Fibroblast of pulmonary artery (primary cell): Measurements from ENCODE around the gene PHYKPL.

Experiments
- DNase-seq: peaks from one replicate; pipeline ENCODE4 v3.0.0-alpha.2; 2010; ENCODE audit warnings: low read depth
- H3K4me3 ChIP-seq: replicated peaks from 2 replicates; pipeline ENCODE4 v1.5.1; 2011; ENCODE audit warnings: low read depth, mild to moderate bottlenecking, control low read depth, low read length, moderate library complexity
- CTCF ChIP-seq: IDR thresholded peaks from 2 replicates; pipeline ENCODE4 v1.5.1; 2011; ENCODE audit warnings: mild to moderate bottlenecking, control low read depth, low read length, inconsistent platforms; ENCODE audit errors: missing control alignments

Gene PHYKPL

DNA sequence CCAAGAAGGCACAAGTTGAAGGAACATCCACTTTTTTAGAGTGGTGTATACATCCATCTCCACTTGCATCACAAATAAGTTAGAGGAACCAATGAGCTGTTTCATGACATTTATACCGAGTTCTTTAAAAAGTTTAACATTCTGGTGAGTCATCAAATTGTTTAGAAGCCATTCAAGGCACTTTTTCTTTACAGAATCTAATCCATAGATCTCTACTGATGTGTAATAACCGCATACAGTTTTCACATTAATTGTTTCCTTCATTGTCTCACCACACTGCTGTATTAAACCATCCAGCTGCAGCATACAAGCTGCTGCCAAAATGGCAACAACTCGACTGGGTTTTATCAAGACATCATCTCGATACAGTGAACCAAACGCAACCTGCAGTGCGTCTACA lies 46.2 kb downstream of the PHYKPL start:
- no peak overlapping the region for H3K4me3 ChIP-seq
- no peak for TF ChIP-seq CTCF
- no peak for DNase-seq

GRCh38 chr5:178182158-178182876 lies 50.3 kb downstream of the PHYKPL start:
- no peak for DNase-seq
- TF ChIP-seq CTCF: no peak
- H3K4me3 ChIP-seq: no peak overlapping the region

DNA sequence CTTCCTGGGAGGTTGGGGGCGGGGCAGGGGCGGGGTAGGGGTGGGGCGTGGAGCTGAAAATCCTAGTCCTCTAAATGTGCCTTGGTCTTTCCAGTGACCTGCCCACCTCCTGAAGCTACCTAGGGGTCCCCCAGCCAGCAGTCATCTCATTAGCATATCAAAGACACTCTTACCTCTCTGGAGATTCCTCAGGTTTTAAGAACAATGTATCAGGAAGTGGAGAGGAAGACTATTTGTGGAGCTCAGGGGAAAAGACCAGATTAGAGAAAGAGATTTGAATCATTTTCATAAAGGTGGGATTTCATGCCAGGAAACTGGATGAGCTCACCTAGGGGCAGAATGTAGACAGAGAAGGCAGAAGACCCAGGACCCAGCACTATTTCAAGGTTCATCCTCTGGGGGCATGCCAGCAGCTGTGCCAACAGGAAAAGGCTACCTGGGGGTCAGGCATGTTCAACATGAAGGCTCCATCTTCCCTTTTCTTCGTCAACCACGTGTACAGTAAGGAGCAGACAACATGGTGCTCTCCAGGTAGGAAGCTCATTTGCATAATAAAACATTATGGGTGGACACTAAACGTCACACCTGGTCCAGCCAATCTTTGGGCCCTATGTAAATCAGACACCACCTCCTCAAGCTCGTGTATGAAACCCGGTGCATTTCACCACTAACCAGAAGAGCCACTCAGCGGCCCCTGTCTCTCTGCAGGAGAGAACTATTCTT lies 52.3 kb downstream of the PHYKPL start:
- TF ChIP-seq CTCF: no peak
- DNase-seq: no peak
- H3K4me3 ChIP-seq: no peak overlapping the region

GRCh38 chr5:178177569-178177968 lies 55.0 kb downstream of the PHYKPL start:
- no peak for DNase-seq
- TF ChIP-seq CTCF: no peak
- H3K4me3 ChIP-seq: no peak overlapping the region

DNA sequence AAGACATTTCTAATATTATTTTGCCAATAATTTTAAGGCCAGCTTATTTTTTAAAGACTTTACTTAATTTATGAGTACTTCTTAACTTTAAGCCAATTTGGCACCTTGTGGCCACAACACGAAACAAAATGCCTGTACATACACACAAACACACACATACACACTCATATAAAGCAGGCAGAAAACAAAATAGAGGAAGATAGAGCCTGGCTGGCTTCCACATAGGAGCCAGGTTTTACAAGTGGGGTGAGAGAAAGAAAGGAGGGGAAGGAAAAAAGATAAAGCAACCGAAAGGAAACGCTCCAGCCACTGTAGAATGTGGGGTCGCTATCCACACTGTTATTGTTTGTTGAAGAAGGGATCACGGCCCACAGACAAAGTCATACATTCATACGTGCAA lies 55.8 kb downstream of the PHYKPL start:
- DNase-seq: no peak
- no peak for TF ChIP-seq CTCF
- H3K4me3 ChIP-seq: no peak overlapping the region

DNA sequence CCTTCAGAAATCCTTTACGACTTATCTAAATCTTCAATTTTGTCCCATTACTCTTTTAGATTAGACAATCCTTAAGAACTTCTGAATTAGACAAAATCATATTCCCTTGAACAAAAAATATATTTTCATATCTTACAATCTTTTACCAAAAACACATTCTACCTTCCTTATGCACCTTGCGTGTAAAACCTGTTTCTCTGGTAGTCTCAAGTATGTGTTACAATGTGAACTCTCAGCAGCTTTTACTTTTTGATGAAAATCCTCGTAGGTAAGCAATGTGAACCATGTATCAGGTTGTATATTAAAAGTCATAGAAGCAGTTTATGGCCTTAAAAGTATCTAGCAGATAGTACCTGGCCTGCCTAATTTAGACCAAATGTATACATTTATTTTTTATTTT lies 58.1 kb downstream of the PHYKPL start:
- no peak overlapping the region for H3K4me3 ChIP-seq
- no peak for DNase-seq
- TF ChIP-seq CTCF: no peak
